ENCODE results near the gene PTPRZ1.

Gene PTPRZ1

GRCh38 chr7:121985476-121986030 lies 112.6 kb downstream of the PTPRZ1 start:
- TF ChIP-seq, protein P1, sequence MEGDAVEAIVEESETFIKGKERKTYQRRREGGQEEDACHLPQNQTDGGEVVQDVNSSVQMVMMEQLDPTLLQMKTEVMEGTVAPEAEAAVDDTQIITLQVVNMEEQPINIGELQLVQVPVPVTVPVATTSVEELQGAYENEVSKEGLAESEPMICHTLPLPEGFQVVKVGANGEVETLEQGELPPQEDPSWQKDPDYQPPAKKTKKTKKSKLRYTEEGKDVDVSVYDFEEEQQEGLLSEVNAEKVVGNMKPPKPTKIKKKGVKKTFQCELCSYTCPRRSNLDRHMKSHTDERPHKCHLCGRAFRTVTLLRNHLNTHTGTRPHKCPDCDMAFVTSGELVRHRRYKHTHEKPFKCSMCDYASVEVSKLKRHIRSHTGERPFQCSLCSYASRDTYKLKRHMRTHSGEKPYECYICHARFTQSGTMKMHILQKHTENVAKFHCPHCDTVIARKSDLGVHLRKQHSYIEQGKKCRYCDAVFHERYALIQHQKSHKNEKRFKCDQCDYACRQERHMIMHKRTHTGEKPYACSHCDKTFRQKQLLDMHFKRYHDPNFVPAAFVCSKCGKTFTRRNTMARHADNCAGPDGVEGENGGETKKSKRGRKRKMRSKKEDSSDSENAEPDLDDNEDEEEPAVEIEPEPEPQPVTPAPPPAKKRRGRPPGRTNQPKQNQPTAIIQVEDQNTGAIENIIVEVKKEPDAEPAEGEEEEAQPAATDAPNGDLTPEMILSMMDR (conservative IDR thresholded peaks at IDR 0.05), result no peak
- H3K27ac ChIP-seq, result no peak overlapping the region

- TF ChIP-seq, protein P1 (conservative IDR thresholded peaks at IDR 0.05), result no peak
- H3K27ac ChIP-seq, result no peak overlapping the region
Measured at GRCh38 chr7:121992068-121992467, 119.1 kb downstream of the PTPRZ1 start.

DNA sequence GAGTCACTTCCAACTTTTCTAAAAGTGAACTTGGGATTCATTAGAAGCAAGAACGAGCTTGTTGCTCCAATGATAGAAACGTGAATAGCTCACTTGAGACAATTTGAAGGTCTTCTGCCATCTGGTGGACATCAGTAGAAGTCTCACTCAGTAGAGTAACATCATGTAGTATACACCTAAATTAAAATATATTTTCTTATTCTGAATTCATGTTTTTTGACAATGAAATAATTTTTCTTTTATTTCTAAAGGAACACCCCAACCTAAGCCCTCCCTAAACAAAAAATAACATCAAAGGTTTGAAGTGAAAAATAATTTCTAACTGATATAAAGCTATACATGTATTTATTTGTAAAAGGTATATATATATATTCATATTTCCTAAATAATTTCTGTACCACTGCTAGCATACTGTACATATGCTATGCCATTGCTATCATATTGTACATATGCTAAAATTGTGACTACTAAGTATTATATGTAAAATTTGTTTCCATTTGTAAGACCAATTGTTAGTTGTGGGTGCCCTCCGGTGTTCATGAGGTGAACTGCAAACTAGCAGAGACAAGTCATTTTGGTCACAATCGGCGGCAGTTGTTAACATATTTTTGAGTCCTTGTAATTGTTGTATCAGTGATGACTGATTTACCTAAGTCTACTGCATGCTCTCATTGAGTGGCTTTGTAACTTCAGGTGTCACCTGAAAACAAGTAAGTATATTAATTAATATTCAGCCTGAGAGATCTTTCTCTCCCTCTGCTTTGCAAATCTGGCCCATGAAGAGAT lies 121.9 kb downstream of the PTPRZ1 start:
- H3K27ac ChIP-seq, result no peak overlapping the region
- TF ChIP-seq, protein P1 (conservative IDR thresholded peaks at IDR 0.05), result peak; percentile 90

DNA sequence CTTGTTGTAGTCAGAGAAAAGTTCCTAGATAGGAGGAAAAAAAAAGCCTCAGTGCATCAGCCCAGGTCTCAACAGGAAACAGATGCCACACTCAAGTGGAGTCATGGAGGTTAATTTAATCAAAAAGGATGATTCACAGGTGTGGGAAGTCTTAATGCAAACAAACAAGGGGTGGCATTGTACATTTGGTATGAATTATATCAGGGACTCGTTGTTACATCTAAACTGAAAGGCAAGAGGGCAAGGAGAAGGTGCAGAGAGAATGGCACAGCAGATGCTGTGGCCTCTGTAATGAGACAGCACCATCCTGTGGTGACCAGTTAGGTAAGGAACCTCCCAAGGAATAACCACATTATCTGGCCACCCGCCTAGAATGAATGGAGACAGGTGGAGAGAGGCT lies 133.7 kb downstream of the PTPRZ1 start:
- TF ChIP-seq, protein P1 (conservative IDR thresholded peaks at IDR 0.05), result no peak
- H3K27ac ChIP-seq, result no peak overlapping the region

DNA sequence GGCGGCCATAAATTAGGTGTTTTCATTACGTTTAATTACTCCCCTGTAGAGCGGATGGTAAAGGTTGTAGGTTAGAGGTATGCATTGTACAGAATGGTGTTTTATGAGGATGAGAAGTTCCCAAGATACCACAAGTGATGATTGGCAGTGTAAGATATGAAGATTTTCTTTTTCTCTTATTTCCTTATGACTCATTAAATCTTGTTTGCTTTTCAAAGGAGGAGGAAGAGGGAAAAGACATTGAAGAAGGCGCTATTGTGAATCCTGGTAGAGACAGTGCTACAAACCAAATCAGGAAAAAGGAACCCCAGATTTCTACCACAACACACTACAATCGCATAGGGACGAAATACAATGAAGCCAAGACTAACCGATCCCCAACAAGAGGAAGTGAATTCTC lies 137.2 kb downstream of the PTPRZ1 start:
- TF ChIP-seq, protein P1 (conservative IDR thresholded peaks at IDR 0.05), result no peak

GRCh38 chr7:122013065-122013464 lies 140.1 kb downstream of the PTPRZ1 start:
- H3K27ac ChIP-seq, result no peak overlapping the region
- TF ChIP-seq, protein P1 (conservative IDR thresholded peaks at IDR 0.05), result no peak

More for the DNA sequence above, 137.2 kb downstream of the PTPRZ1 start:
- H3K27ac ChIP-seq, result no peak overlapping the region

DNA sequence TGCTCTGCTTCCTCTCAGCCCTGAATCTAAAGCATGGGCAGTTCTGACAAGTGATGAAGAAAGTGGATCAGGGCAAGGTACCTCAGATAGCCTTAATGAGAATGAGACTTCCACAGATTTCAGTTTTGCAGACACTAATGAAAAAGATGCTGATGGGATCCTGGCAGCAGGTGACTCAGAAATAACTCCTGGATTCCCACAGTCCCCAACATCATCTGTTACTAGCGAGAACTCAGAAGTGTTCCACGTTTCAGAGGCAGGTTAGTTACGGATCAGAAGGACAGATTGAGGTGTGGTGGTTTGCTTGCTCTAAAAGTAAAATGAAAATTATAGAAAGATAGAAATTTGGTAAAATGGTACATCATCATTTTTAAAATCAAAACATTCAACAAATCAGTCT lies 140.7 kb downstream of the PTPRZ1 start:
- TF ChIP-seq, protein P1 (conservative IDR thresholded peaks at IDR 0.05), result no peak
- no peak overlapping the region for H3K27ac ChIP-seq
